Mesenchymal stem cell (in vitro differentiated cells and primary cell): ENCODE results near the gene DHX57. TPM values are rescaled to one million over a fixed set of nuclear protein-coding genes. Genes with fewer than 3 reads are reported as not detected.

Experiments used
- DNase-seq: peaks from one replicate; pipeline ENCODE4 v3.0.0-alpha.2; 2013
- H2AFZ ChIP-seq: one replicate; pipeline ENCODE4 v1.6.1; 2013; ENCODE audit warnings: low read depth, mild to moderate bottlenecking, control low read depth, inconsistent platforms, low read length, moderate library complexity
- H2AK5ac ChIP-seq: 2 replicates; pipeline ENCODE4 v1.6.1; 2013; ENCODE audit warnings: low read length, moderate library complexity, mild to moderate bottlenecking, inconsistent platforms; ENCODE audit not compliant: severe bottlenecking
- H2BK120ac ChIP-seq: one replicate; pipeline ENCODE4 v1.6.1; 2013; ENCODE audit warnings: low read depth, mild to moderate bottlenecking, inconsistent platforms, low read length, moderate library complexity
- H2BK12ac ChIP-seq, 2 experiments: one replicate each; pipeline ENCODE4 v1.6.1; 2013; ENCODE audit warnings: inconsistent platforms in 2 of 2, low read length in 2 of 2, mild to moderate bottlenecking in 2 of 2, moderate library complexity in 2 of 2, control low read depth in 1 of 2
- H2BK15ac ChIP-seq: one replicate; pipeline ENCODE4 v1.6.1; 2013; ENCODE audit warnings: mild to moderate bottlenecking, low read depth, inconsistent platforms; ENCODE audit not compliant: poor library complexity, severe bottlenecking
- H2BK5ac ChIP-seq: 2 replicates; pipeline ENCODE4 v1.6.1; 2013; ENCODE audit warnings: low read depth, mild to moderate bottlenecking, low read length, control low read depth, inconsistent platforms; ENCODE audit not compliant: poor library complexity, severe bottlenecking
- H3K14ac ChIP-seq, 2 experiments: one replicate each; pipeline ENCODE4 v1.6.1; 2013; ENCODE audit warnings: inconsistent platforms in 2 of 2, low read length in 2 of 2, control low read depth in 1 of 2, mild to moderate bottlenecking in 1 of 2, moderate library complexity in 1 of 2
- H3K18ac ChIP-seq, 2 experiments: one replicate each; pipeline ENCODE4 v1.6.1; 2013; ENCODE audit warnings: inconsistent platforms in 2 of 2, low read length in 2 of 2, control low read depth in 1 of 2, low read depth in 1 of 2, mild to moderate bottlenecking in 1 of 2
- H3K23ac ChIP-seq, 2 experiments: one replicate each; pipeline ENCODE4 v1.6.1; 2013; ENCODE audit warnings: inconsistent platforms in 2 of 2, low read length in 2 of 2, mild to moderate bottlenecking in 2 of 2, moderate library complexity in 2 of 2, control low read depth in 1 of 2
- H3K27ac ChIP-seq: 2 replicates; pipeline ENCODE4 v1.5.1; 2013; ENCODE audit warnings: mild to moderate bottlenecking, moderate library complexity, low read length, control low read depth, inconsistent platforms; ENCODE audit not compliant: poor library complexity, severe bottlenecking
- H3K27me3 ChIP-seq, 2 experiments: 2 replicates each; pipeline versions ENCODE4 v1.6.1 to v1.7.0; 2013; ENCODE audit warnings: low read length in 2 of 2, mild to moderate bottlenecking in 2 of 2, moderate library complexity in 2 of 2, control low read depth in 1 of 2, inconsistent platforms in 1 of 2; ENCODE audit not compliant: control insufficient read depth in 1 of 2, insufficient read depth in 1 of 2
- H3K36me3 ChIP-seq, 2 experiments: 2 replicates each; pipeline versions ENCODE4 v1.6.1 to v1.7.0; 2013; ENCODE audit warnings: low read length in 2 of 2, control low read depth in 1 of 2, inconsistent platforms in 1 of 2, low read depth in 1 of 2, mild to moderate bottlenecking in 1 of 2; ENCODE audit not compliant: insufficient read depth in 2 of 2, control insufficient read depth in 1 of 2
- H3K4ac ChIP-seq, 2 experiments: one replicate each; pipeline ENCODE4 v1.6.1; 2013; ENCODE audit warnings: inconsistent platforms in 2 of 2, low read length in 2 of 2, mild to moderate bottlenecking in 2 of 2, moderate library complexity in 2 of 2, control low read depth in 1 of 2, low read depth in 1 of 2
- H3K4me1 ChIP-seq: 2 replicates; pipeline ENCODE4 v1.6.1; 2013; ENCODE audit warnings: low read depth, low read length, control low read depth; ENCODE audit not compliant: control insufficient read depth, insufficient read depth
- H3K4me2 ChIP-seq: 2 replicates; pipeline ENCODE4 v1.6.1; 2013; ENCODE audit warnings: low read length, mild to moderate bottlenecking, inconsistent platforms; ENCODE audit not compliant: poor library complexity, severe bottlenecking
- H3K4me3 ChIP-seq, 2 experiments: 2 replicates each; pipeline versions ENCODE4 v1.5.1 to v1.7.0; 2013; ENCODE audit warnings: low read length in 2 of 2, mild to moderate bottlenecking in 2 of 2, control low read depth in 1 of 2, low read depth in 1 of 2; ENCODE audit not compliant: insufficient read depth in 1 of 2
- H3K79me1 ChIP-seq: replicated peaks from 2 replicates; pipeline ENCODE4 v1.6.1; 2013; ENCODE audit warnings: mild to moderate bottlenecking, control low read depth, low read length, inconsistent platforms; ENCODE audit not compliant: poor library complexity, severe bottlenecking
- H3K9ac ChIP-seq: 2 replicates; pipeline ENCODE4 v1.7.0; 2013; ENCODE audit warnings: mild to moderate bottlenecking, low read length, moderate library complexity
- H3K9me3 ChIP-seq: 2 replicates; pipeline ENCODE4 v1.7.0; 2013; ENCODE audit warnings: mild to moderate bottlenecking, low read length; ENCODE audit not compliant: control insufficient read depth
- H4K8ac ChIP-seq: one replicate; pipeline ENCODE4 v1.6.1; 2013; ENCODE audit warnings: inconsistent platforms, mild to moderate bottlenecking, low read length, moderate library complexity
- H4K91ac ChIP-seq: one replicate; pipeline ENCODE4 v1.6.1; 2013; ENCODE audit warnings: mild to moderate bottlenecking, low read length, inconsistent platforms
- WGBS: methylation state at CpG from one replicate; pipeline ENCODE4 v1.1.7; 2013; ENCODE audit warnings: mixed read lengths; 5-methylcytosine and 5-hydroxymethylcytosine counted together
- polyA plus RNA-seq, 2 experiments: library from polyadenylated mRNA; stranded (reverse); fragments of 200-250 nt; gene quantifications; one replicate each; pipeline ENCODE4 v1.2.3, GENCODE V29; 2013

DHX57 gene
- 9.4 TPM for polyA plus RNA-seq (2013, experiment 1 of 2)
- polyA plus RNA-seq (2013, experiment 2 of 2) = 9.5 TPM

DNA sequence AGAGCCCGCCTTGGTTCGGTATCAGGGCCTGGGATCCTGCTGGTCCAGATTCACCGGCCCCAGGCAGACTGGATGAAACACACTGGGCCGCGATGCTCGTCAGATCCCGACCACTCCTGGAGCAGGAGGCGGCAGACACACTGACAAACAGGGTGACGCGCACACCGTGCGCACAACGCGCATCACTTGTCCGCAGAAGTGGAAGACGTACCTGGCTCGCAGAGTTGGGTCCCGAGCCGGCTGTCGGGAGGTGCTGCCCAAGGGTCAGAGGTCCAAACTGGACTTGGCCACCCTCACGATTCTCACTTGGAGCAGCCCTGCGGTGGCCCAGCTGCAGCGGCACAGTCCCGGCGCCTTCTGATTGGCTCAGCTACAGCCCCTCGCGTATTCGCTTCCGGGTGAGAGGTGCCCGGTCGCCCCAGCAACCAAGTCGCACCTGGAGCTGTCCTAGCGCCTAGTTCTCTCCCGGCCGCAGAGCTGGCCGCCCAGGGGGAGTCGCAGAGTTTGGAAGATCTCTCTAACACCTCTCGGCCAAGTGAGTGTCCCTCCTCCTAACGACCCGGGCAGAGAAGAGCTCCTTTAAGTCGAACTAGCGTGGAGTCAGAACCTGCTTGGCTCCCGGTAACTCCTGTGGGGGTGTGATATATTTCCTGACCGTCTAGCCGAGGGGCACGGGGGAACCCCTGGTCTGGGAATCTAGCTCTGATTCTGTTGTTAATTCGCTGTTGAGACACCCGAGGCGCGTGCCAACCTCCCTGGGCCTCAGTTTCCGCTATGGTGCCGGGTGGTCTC, at the start of gene DHX57, which contains the start of gene MORN2:
Gene DHX57, minus strand, starts transcription at position 359 of the 792 bp plus-strand sequence. CDS start 7,529 bp downstream, outside the sequence.
Gene MORN2, plus strand, starts transcription at position 401 of the 792 bp plus-strand sequence.
- no peak within 1 kb of the TSS for H2BK12ac ChIP-seq
- no peak within 1 kb of the TSS for H2AK5ac ChIP-seq
- H3K4me1 ChIP-seq = peaks cover 1% of the 10 kb centered on the region
- DNase-seq = peak; percentile 88
- no peak within 1 kb of the TSS for H2BK15ac ChIP-seq
- no peak within 1 kb of the TSS for H3K23ac ChIP-seq
- peak within 1 kb of the TSS; percentile 35 to 84 for H3K18ac ChIP-seq
- no peak within 1 kb of the TSS for H2BK5ac ChIP-seq
- peak within 1 kb of the TSS; percentile 79 to 99 for H3K4me3 ChIP-seq
- 1% methylated on average over 52 of the region's 52 CpGs for WGBS
- H3K4ac ChIP-seq = peak within 1 kb of the TSS in 1 of 2 experiments; percentile 1
- H2BK120ac ChIP-seq = no peak within 1 kb of the TSS
- no peaks in the 10 kb centered on the region for H3K27me3 ChIP-seq
- H3K4me2 ChIP-seq = peak within 1 kb of the TSS; percentile 91
- H3K14ac ChIP-seq = peak within 1 kb of the TSS in 1 of 2 experiments; percentile 5
- H3K9me3 ChIP-seq = no peaks in the 10 kb centered on the region
- H4K91ac ChIP-seq = peak within 1 kb of the TSS; percentile 84
- H3K36me3 ChIP-seq = peaks cover 0 to 7% of the 10 kb centered on the region in 2 experiments
- peak within 1 kb of the TSS; percentile 97 for H2AFZ ChIP-seq
- peaks cover 19% of the 10 kb centered on the region for H3K79me1 ChIP-seq
- H3K27ac ChIP-seq = peak within 1 kb of the TSS; percentile 59
- peak within 1 kb of the TSS; percentile 98 for H3K9ac ChIP-seq
- H4K8ac ChIP-seq = peak within 1 kb of the TSS; percentile 99

- WGBS = no CpG with 5 or more reads among the region's 2 CpGs
- Histone ChIP-seq H2AFZ (no peak overlapping the region), H2BK12ac (no peak overlapping the region), H4K8ac (no peak overlapping the region), H2AK5ac (no peak overlapping the region), H3K27ac (no peak overlapping the region), H3K9me3 (no peaks in the 10 kb centered on the region), H3K79me1 (no peaks in the 10 kb centered on the region), H4K91ac (no peak overlapping the region), H3K9ac (no peak overlapping the region), H3K4me3 (no peak overlapping the region), H2BK120ac (no peak overlapping the region), H2BK15ac (no peak overlapping the region), H3K23ac (no peak overlapping the region), H3K4ac (no peak overlapping the region), H3K36me3 (no peaks in the 10 kb centered on the region), H3K4me1 (no peaks in the 10 kb centered on the region), H3K14ac (peak overlapping the region in 1 of 2 experiments; percentile 28), H3K18ac (no peak overlapping the region), H3K27me3 (no peaks in the 10 kb centered on the region), H2BK5ac (no peak overlapping the region), H3K4me2 (no peak overlapping the region)
- DNase-seq = no peak
These were observed 47.2 kb upstream of the DHX57 start for GRCh38 chr2:38922902-38923301.

GRCh38 chr2:38922389-38922788, 46.7 kb upstream of the DHX57 start:
- Histone ChIP-seq H2AFZ (no peak overlapping the region), H3K23ac (no peak overlapping the region), H2BK15ac (no peak overlapping the region), H3K18ac (no peak overlapping the region), H3K9me3 (no peaks in the 10 kb centered on the region), H3K4me1 (no peaks in the 10 kb centered on the region), H3K4ac (no peak overlapping the region), H3K9ac (no peak overlapping the region), H3K27me3 (no peaks in the 10 kb centered on the region), H3K4me3 (no peak overlapping the region), H3K36me3 (no peaks in the 10 kb centered on the region), H4K8ac (no peak overlapping the region), H3K27ac (no peak overlapping the region), H2BK120ac (no peak overlapping the region), H2BK12ac (no peak overlapping the region), H4K91ac (no peak overlapping the region), H3K79me1 (no peaks in the 10 kb centered on the region), H3K4me2 (no peak overlapping the region), H2AK5ac (no peak overlapping the region), H3K14ac (no peak overlapping the region), H2BK5ac (no peak overlapping the region)
- 94% methylated on average over 1 of the region's 4 CpGs for WGBS
- no peak for DNase-seq

DNA sequence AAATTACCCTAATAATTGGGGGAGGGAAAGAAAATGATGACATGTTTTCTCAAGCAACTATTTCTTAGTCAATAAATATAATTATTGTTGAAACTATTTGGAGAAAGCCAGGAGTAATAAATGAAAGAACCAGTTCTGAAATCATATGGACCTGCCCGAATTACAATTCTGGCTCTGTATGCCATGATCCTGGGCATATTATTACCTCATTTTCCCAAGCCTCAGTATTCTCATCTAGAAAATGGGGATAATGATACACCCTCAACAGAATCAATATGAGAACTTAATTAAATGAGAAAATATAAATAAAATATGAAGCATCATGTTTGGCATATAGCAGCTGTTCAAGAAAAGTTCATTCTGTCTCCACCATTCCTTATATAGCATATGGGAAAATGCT, 36.9 kb upstream of the DHX57 start:
- no peak overlapping the region for H3K14ac ChIP-seq
- no peaks in the 10 kb centered on the region for H3K27me3 ChIP-seq
- no peak overlapping the region for H3K9ac ChIP-seq
- no peak for DNase-seq
- H4K8ac ChIP-seq = no peak overlapping the region
- no peak overlapping the region for H3K4me3 ChIP-seq
- H3K36me3 ChIP-seq = no peaks in the 10 kb centered on the region
- H3K27ac ChIP-seq = no peak overlapping the region
- WGBS = no CpG with 5 or more reads among the region's 1 CpG
- no peaks in the 10 kb centered on the region for H3K9me3 ChIP-seq
- H4K91ac ChIP-seq = no peak overlapping the region
- no peak overlapping the region for H2AFZ ChIP-seq
- no peak overlapping the region for H2BK5ac ChIP-seq
- no peaks in the 10 kb centered on the region for H3K4me1 ChIP-seq
- no peak overlapping the region for H2BK15ac ChIP-seq
- H3K23ac ChIP-seq = no peak overlapping the region
- H2AK5ac ChIP-seq = no peak overlapping the region
- H3K4ac ChIP-seq = no peak overlapping the region
- H2BK12ac ChIP-seq = no peak overlapping the region
- H3K79me1 ChIP-seq = no peaks in the 10 kb centered on the region
- no peak overlapping the region for H3K18ac ChIP-seq
- H3K4me2 ChIP-seq = no peak overlapping the region
- H2BK120ac ChIP-seq = no peak overlapping the region
